Hepatocyte (in vitro differentiated cells): ENCODE results near the gene MARCHF3. TPM values are rescaled to one million over a fixed set of nuclear protein-coding genes. Genes with fewer than 3 reads are reported as not detected.

Experiments
- DNase-seq: peaks from one replicate; pipeline ENCODE4 v3.0.0-alpha.2; 2016; ENCODE audit warnings: low spot score
- H2AFZ ChIP-seq: fragments of 200-600 bp; sonication (generic); 2 replicates; pipeline ENCODE4 v1.6.0; 2016; ENCODE audit warnings: antibody characterized with exemption, mild to moderate bottlenecking
- H3K27ac ChIP-seq: fragments of 200-600 bp; sonication (generic); 2 replicates; pipeline ENCODE4 v1.5.1; 2016; ENCODE audit warnings: mild to moderate bottlenecking
- H3K27me3 ChIP-seq: fragments of 200-600 bp; sonication (generic); 2 replicates; pipeline ENCODE4 v1.6.1; 2016
- H3K36me3 ChIP-seq: fragments of 200-600 bp; sonication (generic); replicated peaks from 2 replicates; pipeline ENCODE4 v1.5.1; 2016; ENCODE audit warnings: low read depth; ENCODE audit not compliant: insufficient read depth
- H3K4me1 ChIP-seq: fragments of 200-600 bp; sonication (generic); 2 replicates; pipeline ENCODE4 v1.5.1; 2016; ENCODE audit warnings: mild to moderate bottlenecking, moderate library complexity; ENCODE audit not compliant: insufficient read depth
- H3K4me2 ChIP-seq: fragments of 200-600 bp; sonication (generic); 2 replicates; pipeline ENCODE4 v1.6.0; 2016
- H3K4me3 ChIP-seq: fragments of 200-600 bp; sonication (generic); 2 replicates; pipeline ENCODE4 v1.5.1; 2016; ENCODE audit warnings: mild to moderate bottlenecking
- H3K79me2 ChIP-seq: fragments of 200-600 bp; sonication (generic); 2 replicates; pipeline ENCODE4 v1.6.0; 2017; ENCODE audit warnings: mild to moderate bottlenecking
- H3K9me2 ChIP-seq: fragments of 200-600 bp; sonication (generic); replicated peaks from 2 replicates; pipeline ENCODE4 v1.6.0; 2017; ENCODE audit warnings: mild to moderate bottlenecking; ENCODE audit not compliant: insufficient read depth
- H3K9me3 ChIP-seq: fragments of 200-600 bp; sonication (generic); 2 replicates; pipeline ENCODE4 v1.5.1; 2016; ENCODE audit warnings: low read depth, mild to moderate bottlenecking
- H4K20me1 ChIP-seq: fragments of 200-600 bp; sonication (generic); 2 replicates; pipeline ENCODE4 v1.6.0; 2016; ENCODE audit warnings: mild to moderate bottlenecking; ENCODE audit not compliant: insufficient read depth, poor library complexity, severe bottlenecking
- EZH2 ChIP-seq: fragments of 200-600 bp; sonication (generic); IDR thresholded peaks from 2 replicates; pipeline ENCODE4 v1.6.1; 2016; ENCODE audit warnings: antibody characterized with exemption, mild to moderate bottlenecking, borderline replicate concordance
- EZH2phosphoT487 ChIP-seq: fragments of 200-600 bp; sonication (generic); IDR thresholded peaks from one replicate; pipeline ENCODE4 v1.6.1; 2018; ENCODE audit warnings: antibody characterized with exemption, mild to moderate bottlenecking, low read depth, moderate library complexity; ENCODE audit not compliant: unreplicated experiment, severe bottlenecking
- WGBS: methylation state at CpG from one replicate; pipeline ENCODE4 v1.1.6; 2016; ENCODE audit warnings: low lambda C conversion rate; ENCODE audit errors: missing lambda C conversion rate; 5-methylcytosine and 5-hydroxymethylcytosine counted together
- polyA plus RNA-seq: library from polyadenylated mRNA; unstranded; fragments of >200 nt; fragmentation: Nextera tagmentation; extraction: Ambion mirVana; gene quantifications from 2 replicates; pipeline ENCODE4 v1.2.1, GENCODE V29; 2016
- total RNA-seq: library from RNA; depleted of rRNA; stranded (reverse); fragments of >200 nt; gene quantifications from 2 replicates; pipeline ENCODE4 v1.2.3, GENCODE V29; 2014
- TF ChIP-seq, protein P1 (sequence below): fragments of 200-600 bp; sonication (generic); IDR thresholded peaks from 2 replicates; pipeline ENCODE4 v1.5.1; 2016; ENCODE audit warnings: antibody characterized with exemption, mild to moderate bottlenecking; ENCODE audit not compliant: poor library complexity

MARCHF3 gene
- total and polyA plus RNA-seq, 2 experiments from 2014 or later = 9.4 to 20.4 TPM

- H2AFZ ChIP-seq = no peak overlapping the region
- H3K79me2 ChIP-seq = no peaks in the 10 kb centered on the region
- H3K4me1 ChIP-seq = no peaks in the 10 kb centered on the region
- H3K4me3 ChIP-seq = no peak overlapping the region
- H3K36me3 ChIP-seq = no peaks in the 10 kb centered on the region
- 92% methylated on average over 4 of the region's 4 CpGs for WGBS
- H3K4me2 ChIP-seq = no peak overlapping the region
- DNase-seq = no peak
- no peaks in the 10 kb centered on the region for H4K20me1 ChIP-seq
- H3K27ac ChIP-seq = no peak overlapping the region
- H3K27me3 ChIP-seq = no peaks in the 10 kb centered on the region
- no peaks in the 10 kb centered on the region for H3K9me3 ChIP-seq
- no peaks in the 10 kb centered on the region for H3K9me2 ChIP-seq
- TF ChIP-seq EZH2phosphoT487 (no peak), EZH2 (no peak)
- TF ChIP-seq, protein P1, sequence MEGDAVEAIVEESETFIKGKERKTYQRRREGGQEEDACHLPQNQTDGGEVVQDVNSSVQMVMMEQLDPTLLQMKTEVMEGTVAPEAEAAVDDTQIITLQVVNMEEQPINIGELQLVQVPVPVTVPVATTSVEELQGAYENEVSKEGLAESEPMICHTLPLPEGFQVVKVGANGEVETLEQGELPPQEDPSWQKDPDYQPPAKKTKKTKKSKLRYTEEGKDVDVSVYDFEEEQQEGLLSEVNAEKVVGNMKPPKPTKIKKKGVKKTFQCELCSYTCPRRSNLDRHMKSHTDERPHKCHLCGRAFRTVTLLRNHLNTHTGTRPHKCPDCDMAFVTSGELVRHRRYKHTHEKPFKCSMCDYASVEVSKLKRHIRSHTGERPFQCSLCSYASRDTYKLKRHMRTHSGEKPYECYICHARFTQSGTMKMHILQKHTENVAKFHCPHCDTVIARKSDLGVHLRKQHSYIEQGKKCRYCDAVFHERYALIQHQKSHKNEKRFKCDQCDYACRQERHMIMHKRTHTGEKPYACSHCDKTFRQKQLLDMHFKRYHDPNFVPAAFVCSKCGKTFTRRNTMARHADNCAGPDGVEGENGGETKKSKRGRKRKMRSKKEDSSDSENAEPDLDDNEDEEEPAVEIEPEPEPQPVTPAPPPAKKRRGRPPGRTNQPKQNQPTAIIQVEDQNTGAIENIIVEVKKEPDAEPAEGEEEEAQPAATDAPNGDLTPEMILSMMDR = no peak
Measured at GRCh38 chr5:126863402-126863801, 167.0 kb downstream of the MARCHF3 start.

DNA sequence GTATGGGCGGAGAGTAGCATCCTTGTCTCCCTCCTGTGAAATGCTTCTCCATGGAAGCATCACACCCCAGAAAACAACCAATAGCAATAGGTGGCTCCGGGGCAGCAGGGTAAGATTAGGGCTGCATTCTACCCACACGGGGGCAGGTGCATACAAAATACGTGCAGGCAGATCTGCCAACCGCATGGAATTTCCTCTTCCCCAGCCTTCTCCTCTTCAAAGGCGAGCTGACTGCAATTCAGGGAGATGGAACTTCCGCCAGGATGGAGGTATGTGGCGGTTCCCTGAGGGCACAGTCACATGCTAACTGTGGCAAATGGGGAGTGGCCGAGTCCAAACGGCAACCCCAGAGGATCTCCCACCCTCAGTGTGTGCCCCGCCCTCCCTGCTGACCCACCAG is 171.9 kb downstream of the MARCHF3 start:
- Histone ChIP-seq H3K4me1 (peaks cover 7% of the 10 kb centered on the region), H3K27ac (no peak overlapping the region), H2AFZ (no peak overlapping the region), H3K9me2 (no peaks in the 10 kb centered on the region), H3K79me2 (no peaks in the 10 kb centered on the region), H3K4me3 (no peak overlapping the region), H3K36me3 (no peaks in the 10 kb centered on the region), H3K27me3 (no peaks in the 10 kb centered on the region), H4K20me1 (no peaks in the 10 kb centered on the region), H3K4me2 (no peak overlapping the region), H3K9me3 (no peaks in the 10 kb centered on the region)
- TF ChIP-seq EZH2 = no peak
- no peak for TF ChIP-seq EZH2phosphoT487
- TF ChIP-seq, protein P1 = no peak
- WGBS = 97% methylated on average over 9 of the region's 11 CpGs
- no peak for DNase-seq

DNA sequence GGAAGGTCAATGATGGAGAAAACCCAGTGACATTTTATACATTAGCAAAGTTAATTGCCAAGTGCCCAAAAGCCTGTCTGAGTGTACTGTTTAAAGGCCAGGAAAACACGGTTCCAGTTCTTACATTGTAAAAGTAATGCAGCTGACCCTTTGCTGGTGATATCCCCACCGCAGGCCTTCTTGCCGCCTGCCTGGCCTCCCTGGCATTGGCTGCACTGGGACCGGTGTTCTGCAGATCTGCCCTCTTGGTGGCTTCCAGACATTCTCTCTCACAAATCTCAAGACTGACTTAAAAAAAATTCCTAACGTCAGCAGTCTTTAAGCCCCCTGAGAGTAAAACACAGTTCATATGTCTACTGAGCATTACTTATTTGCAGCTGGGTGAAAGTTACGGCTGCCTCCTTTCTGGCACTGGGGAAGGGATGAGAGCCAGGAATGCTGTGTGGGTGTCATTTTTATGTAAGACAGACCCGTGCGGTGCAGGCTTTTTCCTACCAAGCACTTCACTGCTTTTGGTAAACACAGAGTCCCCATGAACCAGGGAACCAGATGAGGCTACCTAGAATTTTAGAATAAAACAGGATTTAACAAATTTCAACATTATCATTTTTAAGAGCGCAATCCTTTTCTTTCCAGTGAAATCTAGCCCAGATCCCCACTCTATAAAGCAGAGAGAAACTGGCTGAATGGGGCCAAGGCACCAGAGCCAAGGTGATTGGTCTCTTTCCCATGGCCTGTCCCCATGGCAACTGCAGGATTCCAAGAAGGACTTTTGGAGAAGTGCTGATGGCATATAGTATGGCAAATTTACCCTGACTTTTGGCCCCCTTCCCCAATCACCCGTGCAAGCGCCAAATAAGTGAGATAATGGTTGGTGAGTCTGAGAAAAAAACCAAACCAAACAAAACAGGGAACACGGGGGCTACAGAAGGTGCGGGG is 172.6 kb downstream of the MARCHF3 start:
- Histone ChIP-seq H3K9me3 (no peaks in the 10 kb centered on the region), H3K4me2 (no peak overlapping the region), H2AFZ (no peak overlapping the region), H3K27ac (no peak overlapping the region), H3K27me3 (no peaks in the 10 kb centered on the region), H3K36me3 (no peaks in the 10 kb centered on the region), H3K9me2 (no peaks in the 10 kb centered on the region), H3K4me3 (no peak overlapping the region), H3K79me2 (no peaks in the 10 kb centered on the region), H3K4me1 (peaks cover 7% of the 10 kb centered on the region), H4K20me1 (no peaks in the 10 kb centered on the region)
- TF ChIP-seq, protein P1 = no peak
- no peak for TF ChIP-seq EZH2phosphoT487
- DNase-seq = peak; percentile 35
- 73% methylated on average over 13 of the region's 13 CpGs for WGBS
